Thyroid gland (tissue), 4 donors: ENCODE data around the gene KIRREL3.

Source experiments
- POLR2A ChIP-seq, 2 donors: fragments of 450-650 bp; IDR thresholded peaks; one replicate each; pipeline ENCODE4 v1.6.1; 2017; ENCODE audit warnings: antibody characterized with exemption in 2 of 2, mild to moderate bottlenecking in 2 of 2, moderate library complexity in 1 of 2
- TF ChIP-seq, protein P1 (sequence below), 6 experiments: fragments of 200-600 bp in 3 of 6; fragments of 450-650 bp in 3 of 6; sonication (generic) in 3 of 6; IDR thresholded peaks; one replicate each; pipeline ENCODE4 v1.5.1; 2016 to 2019; ENCODE audit warnings: antibody characterized with exemption in 6 of 6, mild to moderate bottlenecking in 2 of 6, inconsistent platforms in 1 of 6, moderate library complexity in 1 of 6

DNA sequence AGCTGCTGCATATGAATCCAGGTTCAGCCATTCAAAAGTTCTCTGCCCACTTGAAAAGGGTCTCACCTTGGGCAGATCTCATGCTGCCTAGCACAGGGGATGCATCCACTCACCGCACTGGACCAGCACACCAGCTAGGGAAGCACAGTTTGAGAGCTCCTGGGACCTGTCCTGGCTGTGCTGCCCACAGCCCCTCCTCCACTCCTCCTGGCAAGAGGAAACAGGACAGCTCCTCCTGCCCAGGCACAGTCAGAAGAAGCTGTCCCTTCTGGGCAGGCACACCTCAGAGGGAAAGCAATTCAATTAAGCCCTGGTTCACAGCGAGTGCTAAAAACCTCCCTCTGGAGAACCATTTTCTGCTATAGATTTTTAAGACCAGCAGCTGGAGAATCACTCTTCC is 498.4 kb downstream of the KIRREL3 start:
- TF ChIP-seq POLR2A (IDR thresholded peaks at IDR 0.05): no peak
- TF ChIP-seq, protein P1, sequence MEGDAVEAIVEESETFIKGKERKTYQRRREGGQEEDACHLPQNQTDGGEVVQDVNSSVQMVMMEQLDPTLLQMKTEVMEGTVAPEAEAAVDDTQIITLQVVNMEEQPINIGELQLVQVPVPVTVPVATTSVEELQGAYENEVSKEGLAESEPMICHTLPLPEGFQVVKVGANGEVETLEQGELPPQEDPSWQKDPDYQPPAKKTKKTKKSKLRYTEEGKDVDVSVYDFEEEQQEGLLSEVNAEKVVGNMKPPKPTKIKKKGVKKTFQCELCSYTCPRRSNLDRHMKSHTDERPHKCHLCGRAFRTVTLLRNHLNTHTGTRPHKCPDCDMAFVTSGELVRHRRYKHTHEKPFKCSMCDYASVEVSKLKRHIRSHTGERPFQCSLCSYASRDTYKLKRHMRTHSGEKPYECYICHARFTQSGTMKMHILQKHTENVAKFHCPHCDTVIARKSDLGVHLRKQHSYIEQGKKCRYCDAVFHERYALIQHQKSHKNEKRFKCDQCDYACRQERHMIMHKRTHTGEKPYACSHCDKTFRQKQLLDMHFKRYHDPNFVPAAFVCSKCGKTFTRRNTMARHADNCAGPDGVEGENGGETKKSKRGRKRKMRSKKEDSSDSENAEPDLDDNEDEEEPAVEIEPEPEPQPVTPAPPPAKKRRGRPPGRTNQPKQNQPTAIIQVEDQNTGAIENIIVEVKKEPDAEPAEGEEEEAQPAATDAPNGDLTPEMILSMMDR (IDR thresholded peaks at IDR 0.05): no peak
